Measurements from ENCODE around the gene SPRR1A.

SPRR1A gene

DNA sequence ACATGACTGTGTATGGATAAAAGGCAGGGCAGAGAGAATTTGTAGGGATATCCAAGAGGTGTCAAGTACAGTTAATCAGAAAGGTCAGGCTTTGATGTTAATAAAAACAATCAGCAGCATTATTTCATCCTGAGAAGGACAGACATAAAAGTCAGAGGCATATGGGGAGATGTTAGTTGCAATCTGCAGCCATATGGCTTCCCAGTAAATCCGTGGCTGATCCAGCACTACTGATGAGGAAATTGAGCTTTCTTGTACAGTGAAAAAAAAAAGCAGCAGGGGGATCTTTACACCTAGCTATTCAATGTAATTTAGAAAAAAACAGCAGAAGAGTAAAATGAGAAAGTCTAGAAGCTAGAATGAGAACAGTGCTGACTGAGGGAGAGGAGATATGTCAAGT, 44.9 kb downstream of the SPRR1A start:
- DNase-seq (ENCODE audit: low read depth in 2 of 2): no peak

DNA sequence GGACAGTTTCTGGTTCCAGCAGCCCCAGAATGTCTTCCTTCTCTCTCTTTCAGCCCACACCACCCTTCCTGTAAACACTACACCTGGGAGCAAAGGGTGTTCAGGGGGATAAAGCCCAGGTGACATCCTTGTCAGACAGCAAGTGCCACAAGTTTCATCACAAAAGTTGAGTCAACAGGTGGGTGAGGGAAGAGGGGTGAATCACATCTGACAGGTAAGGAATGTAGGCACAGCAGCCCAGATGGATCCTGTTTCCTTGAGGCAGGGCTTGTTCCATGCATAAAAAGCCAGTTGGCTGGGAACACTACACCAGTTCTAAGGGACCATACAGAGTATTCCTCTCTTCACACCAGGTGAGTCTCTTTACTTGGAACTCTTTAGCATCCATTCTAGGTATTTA, 47.0 kb downstream of the SPRR1A start, which contains the start of gene SPRR1B:
Gene SPRR1B (plus strand): TSS at position 309 of the 400 bp plus-strand sequence. CDS start 1,143 bp downstream, outside the sequence.
- DNase-seq (ENCODE audit: low read depth in 2 of 2): no peak

DNA sequence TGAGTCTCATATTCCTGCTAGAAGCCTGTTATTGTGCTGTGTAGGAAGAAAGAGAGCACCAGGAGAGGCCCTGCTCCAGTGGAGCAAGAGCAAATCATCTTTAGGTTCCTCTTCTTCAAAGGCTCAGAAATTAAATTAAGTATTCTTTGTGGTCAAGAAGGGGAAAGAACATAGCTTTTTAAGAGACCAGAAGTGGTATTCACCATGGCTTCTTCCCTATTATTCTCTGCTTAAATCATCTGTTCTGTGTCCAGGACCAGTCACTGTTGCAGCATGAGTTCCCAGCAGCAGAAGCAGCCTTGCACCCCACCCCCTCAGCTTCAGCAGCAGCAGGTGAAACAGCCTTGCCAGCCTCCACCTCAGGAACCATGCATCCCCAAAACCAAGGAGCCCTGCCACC, 48.2 kb downstream of the SPRR1A start:
- DNase-seq (ENCODE audit: low read depth in 2 of 2): no peak

DNA sequence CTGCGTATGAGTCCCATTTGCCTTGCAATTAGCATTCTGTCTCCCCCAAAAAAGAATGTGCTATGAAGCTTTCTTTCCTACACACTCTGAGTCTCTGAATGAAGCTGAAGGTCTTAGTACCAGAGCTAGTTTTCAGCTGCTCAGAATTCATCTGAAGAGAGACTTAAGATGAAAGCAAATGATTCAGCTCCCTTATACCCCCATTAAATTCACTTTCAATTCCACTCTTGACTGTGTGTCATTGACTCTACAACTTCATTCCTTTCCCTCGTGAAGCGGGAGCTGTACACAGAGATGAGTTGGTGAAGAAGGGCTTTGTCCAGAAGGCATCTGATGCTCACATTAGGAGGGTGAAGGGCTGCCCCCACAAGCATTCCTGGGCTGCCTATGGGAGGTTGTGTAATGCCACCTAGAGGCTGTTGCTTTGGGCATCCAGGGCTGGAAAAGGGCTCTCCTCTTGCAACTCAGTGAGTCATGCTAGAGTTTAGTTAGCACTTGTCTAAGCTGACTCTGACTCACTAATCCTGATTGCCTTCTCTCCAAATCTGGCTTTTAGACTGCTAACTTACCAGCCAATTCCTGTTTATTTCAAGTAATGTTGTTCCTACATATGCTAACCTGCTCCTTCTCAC, 48.9 kb downstream of the SPRR1A start:
- DNase-seq (ENCODE audit: low read depth in 2 of 2): no peak

- no peak for DNase-seq (ENCODE audit: low read depth in 2 of 2)
Measured at GRCh38 chr1:153035211-153035610, 51.3 kb downstream of the SPRR1A start.

All from activated CD4-positive, alpha-beta T cell treated with anti-CD3 and anti-CD28 coated beads for 24 hours (primary cell).